SH-SY5Y (cell line): ENCODE measurements around the gene ITPRIPL2.

Experiments
- GATA2 ChIP-seq: IDR thresholded peaks from 2 replicates; pipeline ENCODE4 v1.6.1; 2011; ENCODE audit warnings: mild to moderate bottlenecking, low read depth, low read length
- GATA3 ChIP-seq: IDR thresholded peaks from 2 replicates; pipeline ENCODE4 v1.6.1; 2011; ENCODE audit warnings: low read depth, mild to moderate bottlenecking, low read length, moderate library complexity

DNA sequence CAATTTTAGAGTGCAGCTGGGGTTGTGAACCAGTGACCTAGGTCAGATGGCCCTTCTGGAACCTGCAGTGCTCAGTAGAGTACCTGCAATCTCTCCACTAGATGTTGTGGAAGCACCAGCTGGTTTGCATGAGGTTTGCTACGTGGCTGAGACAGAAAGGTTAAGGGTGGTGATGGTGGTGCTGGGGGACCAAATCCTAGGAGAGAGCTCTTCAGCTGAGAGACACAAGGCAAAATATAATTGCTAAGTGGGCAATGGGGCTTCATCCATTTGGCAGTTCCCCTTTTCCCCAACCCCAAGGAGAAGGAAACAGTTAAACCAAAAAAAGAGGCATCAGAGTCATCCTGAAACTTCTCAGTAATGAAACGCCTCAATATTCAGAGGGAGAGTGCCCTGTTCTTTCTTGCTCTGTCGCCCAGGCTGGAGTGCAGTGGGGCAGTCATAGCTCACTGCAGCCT lies 13.9 kb downstream of the ITPRIPL2 start:
- TF ChIP-seq GATA2 (no peak), GATA3 (no peak)
